Osteoblast (primary cell): ENCODE measurements around the gene ZNF605. TPM values are rescaled to one million over a fixed set of nuclear protein-coding genes. Genes with fewer than 3 reads are reported as not detected.

Experiments
- DNase-seq: peaks from one replicate; pipeline ENCODE4 v3.0.0; 2011; ENCODE audit warnings: low spot score, mixed read lengths; ENCODE audit not compliant: insufficient read length; ENCODE audit errors: missing footprints
- H2AFZ ChIP-seq: 2 replicates; pipeline ENCODE4 v1.6.0; 2011; ENCODE audit warnings: mild to moderate bottlenecking, low read length
- H3K27ac ChIP-seq: 2 replicates; pipeline ENCODE4 v1.5.1; 2011; ENCODE audit warnings: mild to moderate bottlenecking, low read depth, low read length, moderate library complexity
- H3K27me3 ChIP-seq: 2 replicates; pipeline ENCODE4 v1.6.0; 2012; ENCODE audit warnings: mild to moderate bottlenecking, control low read depth, inconsistent platforms, low read length, moderate library complexity; ENCODE audit not compliant: insufficient read depth
- H3K36me3 ChIP-seq: 2 replicates; pipeline ENCODE4 v1.5.1; 2011; ENCODE audit warnings: mild to moderate bottlenecking, low read length, control low read depth, moderate library complexity; ENCODE audit not compliant: insufficient read depth
- H3K4me1 ChIP-seq: 2 replicates; pipeline ENCODE4 v1.5.1; 2011; ENCODE audit warnings: mild to moderate bottlenecking, low read length, control low read depth, moderate library complexity; ENCODE audit not compliant: insufficient read depth
- H3K4me2 ChIP-seq: 2 replicates; pipeline ENCODE4 v1.6.0; 2011; ENCODE audit warnings: mild to moderate bottlenecking, low read length; ENCODE audit not compliant: insufficient read depth
- H3K4me3 ChIP-seq: fragments of 200-600 bp; sonication (generic); 3 replicates; pipeline ENCODE4 v1.5.1; 2012; ENCODE audit warnings: mild to moderate bottlenecking, low read length, inconsistent platforms; ENCODE audit not compliant: insufficient read depth
- H3K79me2 ChIP-seq: 2 replicates; pipeline ENCODE4 v1.6.0; 2012; ENCODE audit warnings: mild to moderate bottlenecking, low read length, control low read depth, inconsistent platforms; ENCODE audit not compliant: insufficient read depth
- H3K9me3 ChIP-seq: 2 replicates; pipeline ENCODE4 v1.5.1; 2011; ENCODE audit warnings: low read depth, low read length, control low read depth
- H4K20me1 ChIP-seq: 2 replicates; pipeline ENCODE4 v1.6.0; 2012; ENCODE audit warnings: mild to moderate bottlenecking, low read length, control low read depth; ENCODE audit not compliant: insufficient read depth
- total RNA-seq: library from RNA; depleted of rRNA; stranded (reverse); fragments of >200 nt; gene quantifications from 2 replicates; pipeline ENCODE4 v1.2.3, GENCODE V29; 2012
- TF ChIP-seq, protein P1 (sequence below): IDR thresholded peaks from 2 replicates; pipeline ENCODE4 v1.5.1; 2011; ENCODE audit warnings: mild to moderate bottlenecking, low read depth, low read length, moderate library complexity; ENCODE audit errors: extremely low read depth

ZNF605 gene
- 10.9 and 13.6 TPM in 2 replicates for total RNA-seq

DNA sequence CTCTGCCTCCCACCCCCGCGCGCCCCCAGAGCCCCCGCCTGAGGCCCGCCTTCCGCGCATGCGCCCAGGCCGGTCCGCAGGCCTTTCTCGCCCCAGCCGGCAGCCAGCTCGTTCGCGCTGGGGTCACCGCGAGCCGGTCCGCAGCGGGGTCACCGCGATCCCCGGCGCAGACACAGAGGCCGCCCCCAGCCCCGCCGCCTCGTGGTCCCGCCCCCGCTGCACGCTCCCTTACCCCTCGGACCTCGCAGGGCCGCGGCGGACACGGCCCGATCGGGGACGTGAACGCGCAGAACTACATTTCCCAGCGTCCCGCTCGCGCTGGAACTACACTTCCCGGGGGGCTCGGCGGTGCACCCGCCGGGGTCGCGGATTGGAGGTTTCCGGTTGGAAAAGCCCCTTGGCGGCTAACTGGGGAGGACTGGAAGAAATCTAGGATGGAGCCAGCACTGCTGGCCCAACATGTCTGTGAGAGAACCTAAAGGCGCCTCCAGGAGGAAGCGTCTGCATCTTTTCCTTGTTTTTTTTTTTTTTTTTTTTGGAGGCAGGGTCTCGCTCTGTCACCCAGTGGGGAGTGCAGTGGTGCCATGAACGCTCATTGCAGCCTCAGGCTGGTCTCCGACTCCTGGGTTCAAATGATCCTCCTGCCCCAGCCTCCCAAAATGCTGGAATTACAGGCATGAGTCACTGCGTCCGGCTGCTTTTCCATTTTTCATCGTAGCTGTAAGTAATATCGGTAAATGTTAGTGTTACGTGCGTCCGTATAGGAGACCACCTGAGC lies at the start of gene ZNF605:
Gene ZNF605 (minus strand): TSS at position 296 of the 778 bp plus-strand sequence. CDS start 10,671 bp downstream, outside the sequence.
- H3K27ac ChIP-seq, result peak within 1 kb of the TSS; percentile 93
- peak within 1 kb of the TSS; percentile 75 for H3K4me3 ChIP-seq
- peak within 1 kb of the TSS; percentile 98 for H3K4me2 ChIP-seq
- peaks cover 6% of the 10 kb centered on the region for H3K9me3 ChIP-seq
- H4K20me1 ChIP-seq, result no peaks in the 10 kb centered on the region
- peaks cover 11% of the 10 kb centered on the region for H3K4me1 ChIP-seq
- H3K36me3 ChIP-seq, result no peaks in the 10 kb centered on the region
- peak within 1 kb of the TSS; percentile 95 for H2AFZ ChIP-seq
- TF ChIP-seq, protein P1, sequence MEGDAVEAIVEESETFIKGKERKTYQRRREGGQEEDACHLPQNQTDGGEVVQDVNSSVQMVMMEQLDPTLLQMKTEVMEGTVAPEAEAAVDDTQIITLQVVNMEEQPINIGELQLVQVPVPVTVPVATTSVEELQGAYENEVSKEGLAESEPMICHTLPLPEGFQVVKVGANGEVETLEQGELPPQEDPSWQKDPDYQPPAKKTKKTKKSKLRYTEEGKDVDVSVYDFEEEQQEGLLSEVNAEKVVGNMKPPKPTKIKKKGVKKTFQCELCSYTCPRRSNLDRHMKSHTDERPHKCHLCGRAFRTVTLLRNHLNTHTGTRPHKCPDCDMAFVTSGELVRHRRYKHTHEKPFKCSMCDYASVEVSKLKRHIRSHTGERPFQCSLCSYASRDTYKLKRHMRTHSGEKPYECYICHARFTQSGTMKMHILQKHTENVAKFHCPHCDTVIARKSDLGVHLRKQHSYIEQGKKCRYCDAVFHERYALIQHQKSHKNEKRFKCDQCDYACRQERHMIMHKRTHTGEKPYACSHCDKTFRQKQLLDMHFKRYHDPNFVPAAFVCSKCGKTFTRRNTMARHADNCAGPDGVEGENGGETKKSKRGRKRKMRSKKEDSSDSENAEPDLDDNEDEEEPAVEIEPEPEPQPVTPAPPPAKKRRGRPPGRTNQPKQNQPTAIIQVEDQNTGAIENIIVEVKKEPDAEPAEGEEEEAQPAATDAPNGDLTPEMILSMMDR, result no peak
- H3K79me2 ChIP-seq, result peaks cover 43% of the 10 kb centered on the region
- H3K27me3 ChIP-seq, result no peaks in the 10 kb centered on the region
- peak; percentile 100 for DNase-seq

GRCh38 chr12:132998741-132999140 lies 42.6 kb upstream of the ZNF605 start:
- Histone ChIP-seq H3K4me3 (no peak overlapping the region), H3K36me3 (no peaks in the 10 kb centered on the region), H3K27ac (no peak overlapping the region), H3K27me3 (no peaks in the 10 kb centered on the region), H3K4me1 (no peaks in the 10 kb centered on the region), H4K20me1 (no peaks in the 10 kb centered on the region), H2AFZ (no peak overlapping the region), H3K4me2 (no peak overlapping the region), H3K9me3 (peaks cover 9% of the 10 kb centered on the region), H3K79me2 (peaks cover 85% of the 10 kb centered on the region)
- TF ChIP-seq, protein P1, result no peak
- DNase-seq, result no peak

- H3K9me3 ChIP-seq, result no peaks in the 10 kb centered on the region
- TF ChIP-seq, protein P1, result no peak
- peaks cover 2% of the 10 kb centered on the region for H3K36me3 ChIP-seq
- peaks cover 4% of the 10 kb centered on the region for H4K20me1 ChIP-seq
- H3K79me2 ChIP-seq, result peaks cover 57% of the 10 kb centered on the region
- peak overlapping the region; percentile 57 for H3K27ac ChIP-seq
- H3K4me1 ChIP-seq, result peaks cover 7% of the 10 kb centered on the region
- H3K4me2 ChIP-seq, result peak overlapping the region; percentile 97
- no peaks in the 10 kb centered on the region for H3K27me3 ChIP-seq
- peak overlapping the region; percentile 93 for H2AFZ ChIP-seq
- H3K4me3 ChIP-seq, result peak overlapping the region; percentile 99
- peak; percentile 85 for DNase-seq
Measured at GRCh38 chr12:132986885-132987225, 30.7 kb upstream of the ZNF605 start.
